Activated CD8-positive, alpha-beta T cell treated with anti-CD3 and anti-CD28 coated beads, Interleukin-2, amount 10 ng/mL, durations not matched to agents 7 days and 5 days (primary cell): ENCODE results near the gene CSAG2. TPM values are rescaled to one million over a fixed set of nuclear protein-coding genes. Genes with fewer than 3 reads are reported as not detected.
"Not testable (repeated sequence)": the region's sequence is repeated elsewhere in the genome, so short reads cannot be mapped to it uniquely, and the experiment has no call there.

Source experiments
- ATAC-seq: fragments of 150-1000 bp; cut with Tn5 transposase; one replicate; pipeline ENCODE4 v1.10.0; 2021; ENCODE audit warnings: moderate library complexity
- CTCF ChIA-PET: fragments of 350-600 bp; sonication (Branson Sonifier 250); formaldehyde crosslinking; loops from one replicate; lab custom pipeline; 2021; ENCODE audit warnings: antibody characterized with exemption; lab: Charles Lee
- POLR2A ChIA-PET: fragments of 350-600 bp; sonication (Branson Sonifier 250); formaldehyde crosslinking; loops from one replicate; lab custom pipeline; 2021; ENCODE audit warnings: antibody characterized with exemption; lab: Charles Lee
- DNase-seq: peaks from one replicate; pipeline ENCODE4 v3.0.0-alpha.2; 2020
- H3K27ac Mint-ChIP-seq: one replicate; pipeline ENCODE4 v1.8.0; 2021; ENCODE audit warnings: mild to moderate bottlenecking, mixed read lengths
- H3K27me3 Mint-ChIP-seq: one replicate; pipeline ENCODE4 v1.8.0; 2021; ENCODE audit warnings: low read depth, mixed read lengths
- H3K36me3 Mint-ChIP-seq: one replicate; pipeline ENCODE4 v1.8.0; 2021; ENCODE audit warnings: low read depth, mixed read lengths
- H3K4me1 Mint-ChIP-seq: one replicate; pipeline ENCODE4 v1.8.0; 2021; ENCODE audit warnings: low read depth, mixed read lengths
- H3K4me3 Mint-ChIP-seq: one replicate; pipeline ENCODE4 v1.8.0; 2021; ENCODE audit warnings: mild to moderate bottlenecking, mixed read lengths
- H3K9me3 Mint-ChIP-seq: one replicate; pipeline ENCODE4 v1.8.0; 2022; ENCODE audit warnings: mixed read lengths; ENCODE audit not compliant: insufficient read depth
- total RNA-seq, 2 experiments: library from RNA; stranded (reverse); gene quantifications; one replicate each; pipeline ENCODE4 v1.2.3, GENCODE V29; 2021

Gene CSAG2
- total RNA-seq, 2 experiments from 2014 or later = not detected

DNA sequence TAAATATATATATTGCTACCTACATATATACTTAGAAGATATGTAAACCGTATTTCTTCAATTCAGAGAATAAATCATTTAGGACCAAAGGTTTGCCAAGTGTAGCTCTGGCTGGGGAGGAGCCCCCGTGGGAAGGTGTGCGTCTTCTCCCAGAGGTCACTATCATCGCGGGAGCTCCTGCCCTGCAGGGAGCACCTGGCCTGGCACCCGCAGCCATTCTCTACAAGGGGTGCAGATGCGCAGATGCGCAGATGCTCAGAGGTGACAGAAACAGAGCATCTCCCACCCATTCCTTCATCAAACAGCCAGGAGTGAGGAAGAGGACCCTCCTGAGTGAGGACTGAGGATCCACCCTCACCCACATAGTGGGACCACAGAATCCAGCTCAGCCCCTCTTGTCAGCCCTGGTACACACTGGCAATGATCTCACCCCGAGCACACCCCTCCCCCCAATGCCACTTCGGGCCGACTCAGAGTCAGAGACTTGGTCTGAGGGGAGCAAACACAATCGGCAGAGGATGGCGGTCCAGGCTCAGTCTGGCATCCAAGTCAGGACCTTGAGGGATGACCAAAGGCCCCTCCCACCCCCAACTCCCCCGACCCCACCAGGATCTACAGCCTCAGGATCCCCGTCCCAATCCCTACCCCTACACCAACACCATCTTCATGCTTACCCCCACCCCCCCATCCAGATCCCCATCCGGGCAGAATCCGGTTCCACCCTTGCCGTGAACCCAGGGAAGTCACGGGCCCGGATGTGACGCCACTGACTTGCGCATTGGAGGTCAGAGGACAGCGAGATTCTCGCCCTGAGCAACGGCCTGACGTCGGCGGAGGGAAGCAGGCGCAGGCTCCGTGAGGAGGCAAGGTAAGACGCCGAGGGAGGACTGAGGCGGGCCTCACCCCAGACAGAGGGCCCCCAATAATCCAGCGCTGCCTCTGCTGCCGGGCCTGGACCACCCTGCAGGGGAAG is 5.0 kb upstream of the CSAG2 start, which contains the start of gene MAGEA2B:
Gene MAGEA2B (plus strand): TSS at position 814 of the 973 bp plus-strand sequence. CDS start 2,479 bp downstream, outside the sequence.
- H3K4me1 Mint-ChIP-seq, POLR2A ChIA-PET, H3K36me3 Mint-ChIP-seq, CTCF ChIA-PET, H3K27ac Mint-ChIP-seq, H3K4me3 Mint-ChIP-seq, DNase-seq, H3K9me3 Mint-ChIP-seq, H3K27me3 Mint-ChIP-seq, ATAC-seq: not testable (repeated sequence)

DNA sequence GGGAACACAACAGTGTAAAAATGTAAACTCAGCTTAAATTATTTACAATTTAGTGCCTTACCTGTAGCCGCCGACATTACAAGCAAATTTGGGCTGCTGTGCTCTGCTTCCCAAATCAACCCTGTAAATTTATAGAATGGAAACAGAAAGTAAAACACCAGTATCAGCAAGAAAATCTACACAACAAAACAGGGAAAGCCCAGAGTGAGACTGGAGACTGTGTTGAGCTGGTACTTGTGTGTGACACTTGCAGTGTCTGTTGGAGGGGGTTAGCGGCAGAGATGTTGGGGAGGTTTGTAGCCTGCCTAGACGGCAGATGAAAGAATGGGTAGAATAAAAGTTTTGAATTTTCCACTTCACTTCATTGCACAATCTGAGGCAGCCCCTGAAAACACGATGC is 4.1 kb upstream of the CSAG2 start:
- H3K27ac Mint-ChIP-seq, H3K9me3 Mint-ChIP-seq, DNase-seq, CTCF ChIA-PET, H3K4me1 Mint-ChIP-seq, H3K36me3 Mint-ChIP-seq, POLR2A ChIA-PET, H3K27me3 Mint-ChIP-seq, H3K4me3 Mint-ChIP-seq, ATAC-seq: not testable (repeated sequence)

DNA sequence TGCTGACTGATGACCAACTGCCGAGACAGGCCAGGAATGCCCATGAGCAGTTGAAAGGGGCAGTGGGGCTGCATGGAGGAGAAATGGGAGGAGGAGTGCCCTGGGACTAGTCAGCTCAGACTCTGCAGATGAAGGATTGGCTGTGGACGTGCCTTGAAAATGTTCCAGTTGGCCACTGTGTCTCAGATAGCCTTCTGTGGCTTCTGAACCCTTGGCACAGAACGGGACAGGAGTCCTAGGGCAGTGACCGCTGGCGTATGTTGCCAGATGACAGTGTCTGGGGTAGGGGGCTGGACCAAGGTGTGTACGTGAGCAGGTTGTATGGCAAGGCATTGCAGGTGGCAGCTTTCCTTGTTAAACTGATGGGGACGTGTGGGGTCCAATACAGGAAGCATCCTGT is 2.6 kb downstream of the CSAG2 start:
- ATAC-seq, H3K4me3 Mint-ChIP-seq, H3K36me3 Mint-ChIP-seq, H3K4me1 Mint-ChIP-seq, H3K27me3 Mint-ChIP-seq, H3K27ac Mint-ChIP-seq, CTCF ChIA-PET, POLR2A ChIA-PET, H3K9me3 Mint-ChIP-seq, DNase-seq: not testable (repeated sequence)

DNA sequence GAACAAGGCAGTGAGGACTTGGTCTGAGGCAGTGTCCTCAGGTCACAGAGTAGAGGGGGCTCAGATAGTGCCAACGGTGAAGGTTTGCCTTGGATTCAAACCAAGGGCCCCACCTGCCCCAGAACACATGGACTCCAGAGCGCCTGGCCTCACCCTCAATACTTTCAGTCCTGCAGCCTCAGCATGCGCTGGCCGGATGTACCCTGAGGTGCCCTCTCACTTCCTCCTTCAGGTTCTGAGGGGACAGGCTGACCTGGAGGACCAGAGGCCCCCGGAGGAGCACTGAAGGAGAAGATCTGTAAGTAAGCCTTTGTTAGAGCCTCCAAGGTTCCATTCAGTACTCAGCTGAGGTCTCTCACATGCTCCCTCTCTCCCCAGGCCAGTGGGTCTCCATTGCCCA is 8.7 kb downstream of the CSAG2 start:
- not testable (repeated sequence) for H3K36me3 Mint-ChIP-seq, H3K27ac Mint-ChIP-seq

DNA sequence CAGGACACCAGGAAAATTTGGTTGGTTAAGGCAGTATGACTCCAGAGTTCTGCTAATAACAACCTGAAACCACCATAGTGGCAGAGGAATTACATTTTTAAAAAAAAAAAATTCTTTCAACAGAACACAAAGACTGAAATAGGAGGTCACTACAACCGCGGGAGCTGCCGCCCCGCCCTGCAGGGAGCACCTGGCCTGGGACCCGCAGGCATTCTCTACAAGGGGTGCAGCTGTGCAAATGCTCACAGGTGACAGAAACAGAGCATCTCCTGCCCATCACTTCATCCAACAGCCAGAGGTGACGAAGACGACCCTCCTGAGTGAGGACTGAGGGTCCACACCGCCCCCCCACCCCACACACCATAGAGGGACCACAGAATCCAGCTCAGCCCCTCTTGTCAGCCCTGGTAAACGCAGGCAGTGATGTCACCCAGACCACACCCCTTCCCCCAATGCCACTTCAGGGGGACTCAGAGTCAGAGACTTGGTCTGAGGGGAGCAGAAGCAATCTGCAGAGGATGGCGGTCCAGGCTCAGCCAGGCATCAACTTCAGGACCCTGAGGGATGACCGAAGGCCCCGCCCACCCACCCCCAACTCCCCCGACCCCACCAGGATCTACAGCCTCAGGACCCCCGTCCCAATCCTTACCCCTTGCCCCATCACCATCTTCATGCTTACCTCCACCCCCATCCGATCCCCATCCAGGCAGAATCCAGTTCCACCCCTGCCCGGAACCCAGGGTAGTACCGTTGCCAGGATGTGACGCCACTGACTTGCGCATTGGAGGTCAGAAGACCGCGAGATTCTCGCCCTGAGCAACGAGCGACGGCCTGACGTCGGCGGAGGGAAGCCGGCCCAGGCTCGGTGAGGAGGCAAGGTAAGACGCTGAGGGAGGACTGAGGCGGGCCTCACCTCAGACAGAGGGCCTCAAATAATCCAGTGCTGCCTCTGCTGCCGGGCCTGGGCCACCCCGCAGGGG is 10.8 kb downstream of the CSAG2 start, which contains the start of gene MAGEA3:
Gene MAGEA3 (plus strand): TSS at position 843 of the 980 bp plus-strand sequence. CDS start 2,039 bp downstream, outside the sequence.
- H3K4me3 Mint-ChIP-seq, POLR2A ChIA-PET, ATAC-seq, DNase-seq, H3K9me3 Mint-ChIP-seq, H3K36me3 Mint-ChIP-seq, CTCF ChIA-PET, H3K27me3 Mint-ChIP-seq, H3K27ac Mint-ChIP-seq, H3K4me1 Mint-ChIP-seq: not testable (repeated sequence)

More for the DNA sequence above, 8.7 kb downstream of the CSAG2 start:
- H3K4me1 Mint-ChIP-seq, DNase-seq, H3K27me3 Mint-ChIP-seq, CTCF ChIA-PET, POLR2A ChIA-PET, H3K9me3 Mint-ChIP-seq, H3K4me3 Mint-ChIP-seq, ATAC-seq: not testable (repeated sequence)

DNA sequence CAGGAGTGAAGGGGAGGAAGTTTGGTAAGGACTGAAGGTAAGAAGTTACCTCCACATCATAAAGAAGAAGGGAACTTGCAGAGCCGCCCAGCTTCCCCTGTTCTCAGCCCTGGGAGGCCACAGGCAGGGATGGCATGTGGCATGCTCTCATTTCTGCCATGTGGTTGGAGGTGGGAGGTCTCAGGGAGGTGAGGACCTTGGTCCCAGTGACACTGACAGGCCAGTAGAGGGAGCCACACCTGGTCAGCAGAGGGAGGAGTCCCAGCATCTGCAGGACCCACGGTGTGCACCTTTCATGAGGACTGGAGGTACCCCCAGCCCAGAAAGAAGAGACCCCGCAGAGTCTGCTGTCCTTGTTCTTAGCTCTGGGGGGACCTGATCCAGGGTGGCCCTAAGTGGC is 28.1 kb downstream of the CSAG2 start:
- H3K4me3 Mint-ChIP-seq, CTCF ChIA-PET, H3K36me3 Mint-ChIP-seq, H3K27ac Mint-ChIP-seq, H3K9me3 Mint-ChIP-seq, H3K27me3 Mint-ChIP-seq, DNase-seq, ATAC-seq, H3K4me1 Mint-ChIP-seq, POLR2A ChIA-PET: not testable (repeated sequence)

DNA sequence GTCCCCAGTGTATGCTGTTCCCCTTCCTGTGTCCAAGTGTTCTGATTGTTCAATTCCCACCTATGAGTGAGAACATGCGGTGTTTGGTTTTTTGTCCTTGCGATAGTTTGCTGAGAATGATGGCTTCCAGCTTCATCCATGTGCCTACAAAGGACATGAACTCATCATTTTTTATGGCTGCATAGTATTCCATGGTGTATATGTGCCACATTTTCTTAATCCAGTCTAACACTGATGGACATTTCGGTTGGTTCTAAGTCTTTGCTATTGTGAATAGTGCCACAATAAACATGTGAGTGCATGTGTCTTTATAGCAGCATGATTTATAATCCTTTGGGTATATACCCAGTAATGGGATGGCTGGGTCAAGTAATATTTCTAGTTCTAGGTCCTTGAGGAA is 34.4 kb downstream of the CSAG2 start:
- H3K27me3 Mint-ChIP-seq, POLR2A ChIA-PET, H3K4me1 Mint-ChIP-seq, ATAC-seq, DNase-seq, H3K4me3 Mint-ChIP-seq, H3K27ac Mint-ChIP-seq, CTCF ChIA-PET, H3K36me3 Mint-ChIP-seq, H3K9me3 Mint-ChIP-seq: not testable (repeated sequence)

DNA sequence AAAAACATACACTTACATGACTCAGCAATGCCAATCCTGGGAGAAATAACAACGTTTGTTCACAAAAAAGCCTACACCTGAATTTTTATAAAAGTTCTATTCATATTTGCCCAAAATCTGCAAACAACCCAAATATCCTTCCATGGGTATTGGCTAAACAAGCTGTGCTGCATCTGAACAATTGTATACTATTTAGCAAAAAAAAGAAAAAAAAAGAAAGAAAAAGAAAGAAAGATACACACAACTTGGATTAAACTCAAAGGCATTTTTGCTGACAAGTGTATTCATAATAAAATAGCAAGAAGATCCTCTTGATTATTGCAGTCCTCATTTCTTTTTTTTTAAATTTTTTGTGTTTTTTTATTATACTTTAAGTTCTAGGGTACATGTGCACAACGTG is 34.9 kb downstream of the CSAG2 start:
- ChIA-PET CTCF (no interaction called here), POLR2A (no interaction called here)
- Mint-ChIP-seq H3K4me3 (no peak overlapping the region), H3K27ac (no peak overlapping the region), H3K36me3 (no peaks in the 10 kb centered on the region), H3K9me3 (no peaks in the 10 kb centered on the region), H3K27me3 (no peaks in the 10 kb centered on the region), H3K4me1 (no peaks in the 10 kb centered on the region)
- DNase-seq (no peak), ATAC-seq (no peak)

DNA sequence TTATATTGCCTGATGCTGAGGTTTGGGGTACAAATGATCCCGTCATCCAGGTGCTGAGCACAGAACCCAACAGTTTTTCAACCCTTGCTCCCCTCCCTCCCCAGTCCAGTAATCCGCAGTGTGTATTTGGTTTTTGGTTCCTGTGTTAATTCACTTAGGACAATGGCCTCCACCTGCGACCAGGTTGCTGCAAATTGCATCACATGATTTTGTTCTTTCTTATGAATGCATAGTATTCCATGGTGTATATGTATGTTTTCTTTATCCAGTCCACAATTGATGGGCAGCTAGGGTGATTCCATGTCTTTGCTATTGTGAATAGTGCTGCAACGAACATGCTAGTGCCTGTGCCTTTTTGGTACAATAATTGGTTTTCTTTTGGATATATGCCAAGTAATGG is 46.0 kb downstream of the CSAG2 start:
- CTCF ChIA-PET = no interaction called here
- Mint-ChIP-seq H3K4me1 (no peaks in the 10 kb centered on the region), H3K4me3 (no peak overlapping the region), H3K27me3 (no peaks in the 10 kb centered on the region), H3K27ac (no peak overlapping the region), H3K36me3 (no peaks in the 10 kb centered on the region), H3K9me3 (no peaks in the 10 kb centered on the region)
- no peak for ATAC-seq
- DNase-seq = no peak
- POLR2A ChIA-PET = no interaction called here

DNA sequence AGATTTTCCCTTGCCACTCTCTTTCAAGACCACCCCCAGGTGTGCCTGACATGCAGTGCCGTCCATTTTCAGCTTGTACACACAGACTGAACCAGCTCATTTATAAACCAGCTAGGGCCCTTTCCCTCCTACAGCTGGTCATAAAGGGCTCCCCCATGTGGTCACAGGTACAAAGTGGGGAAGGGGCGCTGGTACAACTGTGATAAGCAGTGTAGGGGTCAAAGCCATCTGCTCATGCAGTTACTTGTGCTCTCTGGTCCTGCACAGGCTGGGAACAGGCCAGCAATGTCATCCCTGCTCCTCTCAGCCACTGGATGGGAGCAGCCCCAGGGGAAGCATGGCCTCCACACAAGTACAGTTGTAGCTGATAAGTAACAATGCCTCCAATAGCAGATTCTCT is 50.8 kb downstream of the CSAG2 start:
- ATAC-seq (no peak), DNase-seq (no peak)
- Mint-ChIP-seq H3K4me1 (no peaks in the 10 kb centered on the region), H3K27me3 (no peaks in the 10 kb centered on the region), H3K27ac (no peak overlapping the region), H3K9me3 (no peaks in the 10 kb centered on the region), H3K36me3 (no peaks in the 10 kb centered on the region), H3K4me3 (no peak overlapping the region)
- POLR2A ChIA-PET = no interaction called here
- CTCF ChIA-PET = no interaction called here
